ENCODE results near the gene ZNF830.

ZNF830 gene, protein sequence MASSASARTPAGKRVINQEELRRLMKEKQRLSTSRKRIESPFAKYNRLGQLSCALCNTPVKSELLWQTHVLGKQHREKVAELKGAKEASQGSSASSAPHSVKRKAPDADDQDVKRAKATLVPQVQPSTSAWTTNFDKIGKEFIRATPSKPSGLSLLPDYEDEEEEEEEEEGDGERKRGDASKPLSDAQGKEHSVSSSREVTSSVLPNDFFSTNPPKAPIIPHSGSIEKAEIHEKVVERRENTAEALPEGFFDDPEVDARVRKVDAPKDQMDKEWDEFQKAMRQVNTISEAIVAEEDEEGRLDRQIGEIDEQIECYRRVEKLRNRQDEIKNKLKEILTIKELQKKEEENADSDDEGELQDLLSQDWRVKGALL

DNA sequence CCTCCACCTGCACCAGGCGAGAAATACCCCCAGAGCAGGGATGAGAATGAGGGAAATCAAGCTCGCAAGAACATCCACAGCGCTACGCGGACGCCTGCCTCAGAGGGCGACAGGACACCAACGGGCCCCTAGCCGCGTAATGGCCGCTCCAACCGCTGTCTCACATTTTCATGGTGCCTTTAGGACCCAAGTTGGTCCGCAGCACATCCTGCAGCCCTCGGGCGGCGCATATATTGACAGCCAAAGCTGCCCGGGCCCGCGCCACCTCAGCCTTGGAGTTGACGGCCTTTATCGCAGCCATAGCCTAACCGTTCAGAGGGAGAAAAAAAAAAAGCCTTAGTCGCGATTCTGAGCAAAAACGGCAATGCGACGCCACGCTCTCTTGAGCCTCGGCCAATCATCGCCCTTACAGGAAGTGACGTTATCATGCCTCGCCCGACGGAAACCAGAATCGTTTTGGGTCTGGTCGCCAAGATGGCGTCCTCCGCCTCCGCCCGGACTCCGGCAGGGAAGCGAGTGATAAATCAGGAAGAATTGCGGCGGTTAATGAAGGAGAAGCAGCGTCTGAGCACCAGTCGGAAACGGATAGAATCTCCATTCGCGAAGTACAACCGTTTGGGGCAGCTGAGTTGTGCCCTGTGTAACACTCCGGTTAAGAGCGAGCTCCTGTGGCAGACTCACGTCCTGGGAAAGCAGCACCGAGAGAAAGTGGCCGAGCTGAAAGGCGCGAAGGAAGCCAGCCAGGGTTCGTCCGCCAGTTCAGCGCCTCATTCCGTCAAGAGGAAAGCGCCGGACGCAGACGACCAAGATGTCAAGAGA, at the start of gene ZNF830, which contains the start of gene CCT6B:
Gene ZNF830 (plus strand): TSS at position 448 of the 819 bp plus-strand sequence. CDS start 27 bp downstream, at position 475.
Gene CCT6B (minus strand): TSS at position 368 of the 819 bp plus-strand sequence. CDS start 67 bp downstream, at position 301.
- TF ChIP-seq, protein P1, sequence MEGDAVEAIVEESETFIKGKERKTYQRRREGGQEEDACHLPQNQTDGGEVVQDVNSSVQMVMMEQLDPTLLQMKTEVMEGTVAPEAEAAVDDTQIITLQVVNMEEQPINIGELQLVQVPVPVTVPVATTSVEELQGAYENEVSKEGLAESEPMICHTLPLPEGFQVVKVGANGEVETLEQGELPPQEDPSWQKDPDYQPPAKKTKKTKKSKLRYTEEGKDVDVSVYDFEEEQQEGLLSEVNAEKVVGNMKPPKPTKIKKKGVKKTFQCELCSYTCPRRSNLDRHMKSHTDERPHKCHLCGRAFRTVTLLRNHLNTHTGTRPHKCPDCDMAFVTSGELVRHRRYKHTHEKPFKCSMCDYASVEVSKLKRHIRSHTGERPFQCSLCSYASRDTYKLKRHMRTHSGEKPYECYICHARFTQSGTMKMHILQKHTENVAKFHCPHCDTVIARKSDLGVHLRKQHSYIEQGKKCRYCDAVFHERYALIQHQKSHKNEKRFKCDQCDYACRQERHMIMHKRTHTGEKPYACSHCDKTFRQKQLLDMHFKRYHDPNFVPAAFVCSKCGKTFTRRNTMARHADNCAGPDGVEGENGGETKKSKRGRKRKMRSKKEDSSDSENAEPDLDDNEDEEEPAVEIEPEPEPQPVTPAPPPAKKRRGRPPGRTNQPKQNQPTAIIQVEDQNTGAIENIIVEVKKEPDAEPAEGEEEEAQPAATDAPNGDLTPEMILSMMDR (IDR thresholded peaks at IDR 0.05) = no peak

DNA sequence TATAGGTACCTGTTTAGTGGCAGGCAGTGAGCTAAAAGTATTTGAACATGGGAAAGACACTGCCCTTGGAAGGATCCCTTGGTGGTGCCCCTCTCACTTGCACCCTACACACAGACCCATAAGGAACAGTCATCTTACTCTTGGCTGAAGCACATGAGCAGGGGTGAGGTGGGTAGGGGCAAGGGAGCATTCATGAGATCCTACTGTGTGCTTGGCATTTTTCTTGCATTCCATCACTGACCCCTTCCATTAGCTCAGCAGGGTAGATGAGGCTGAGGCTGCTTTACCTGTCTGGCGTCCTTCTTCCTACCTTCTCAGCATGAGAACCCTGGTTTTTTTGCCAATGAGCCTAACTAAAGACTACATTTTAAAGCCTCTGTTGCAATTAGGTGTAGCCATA, 48.3 kb upstream of the ZNF830 start:
- TF ChIP-seq, protein P1 (IDR thresholded peaks at IDR 0.05) = no peak

DNA sequence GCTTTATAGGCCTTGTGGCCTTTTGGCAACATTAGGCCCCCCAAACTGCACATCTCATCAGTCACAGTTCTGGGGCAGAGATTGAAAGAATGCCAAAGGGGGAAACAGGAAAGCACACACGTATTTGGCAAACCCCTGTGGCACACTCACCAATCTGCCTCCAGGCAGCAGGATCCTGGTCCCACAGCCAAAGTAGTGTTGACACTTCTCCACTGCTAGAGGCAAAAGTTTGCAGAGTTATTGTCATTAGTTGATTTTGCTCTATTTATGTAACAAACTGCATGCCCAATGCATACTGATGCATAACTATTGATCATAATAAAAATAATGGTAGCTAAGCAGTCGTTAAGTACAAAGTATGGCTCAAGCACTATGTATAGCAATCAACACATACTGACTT, 45.2 kb upstream of the ZNF830 start:
- TF ChIP-seq, protein P1 (IDR thresholded peaks at IDR 0.05) = no peak

DNA sequence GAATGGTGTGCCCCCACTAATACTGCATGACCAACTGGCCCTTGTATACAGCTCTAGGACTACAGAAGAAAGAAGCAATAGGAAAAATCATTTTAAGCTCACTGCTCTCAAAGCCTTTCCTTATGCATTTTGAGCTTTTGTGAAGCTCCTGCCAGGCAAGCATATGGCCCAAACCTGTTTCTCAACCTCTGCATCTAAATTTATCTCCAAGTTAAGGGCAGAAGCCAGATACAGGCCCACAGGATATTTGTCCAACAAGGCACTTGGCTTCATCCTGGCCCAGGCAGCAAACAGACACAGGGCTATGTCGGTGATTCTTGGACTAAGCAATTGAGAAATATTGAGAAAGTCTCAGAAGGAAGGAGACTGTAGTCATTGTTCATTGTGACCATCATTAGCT, 44.0 kb upstream of the ZNF830 start:
- TF ChIP-seq, protein P1 (IDR thresholded peaks at IDR 0.05) = no peak

DNA sequence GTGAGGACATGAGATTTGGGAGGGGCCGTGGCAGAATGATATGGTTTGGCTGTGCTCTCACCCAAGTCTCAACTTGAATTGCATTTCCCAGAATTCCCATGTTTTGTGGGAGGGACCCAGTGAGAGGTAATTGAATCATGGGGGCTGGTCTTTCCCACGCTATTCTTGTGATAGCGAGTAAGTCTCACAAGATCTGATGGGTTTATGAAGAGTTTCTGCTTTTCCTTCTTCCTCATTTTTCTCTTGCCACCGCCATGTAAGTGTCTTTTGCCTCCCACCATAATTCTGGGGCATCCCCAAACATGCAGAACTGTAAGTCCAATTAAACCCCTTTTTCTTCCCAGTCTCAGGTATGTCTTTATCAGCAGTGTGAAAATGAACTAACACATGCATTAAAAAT, 40.7 kb upstream of the ZNF830 start:
- TF ChIP-seq, protein P1 (IDR thresholded peaks at IDR 0.05) = no peak

DNA sequence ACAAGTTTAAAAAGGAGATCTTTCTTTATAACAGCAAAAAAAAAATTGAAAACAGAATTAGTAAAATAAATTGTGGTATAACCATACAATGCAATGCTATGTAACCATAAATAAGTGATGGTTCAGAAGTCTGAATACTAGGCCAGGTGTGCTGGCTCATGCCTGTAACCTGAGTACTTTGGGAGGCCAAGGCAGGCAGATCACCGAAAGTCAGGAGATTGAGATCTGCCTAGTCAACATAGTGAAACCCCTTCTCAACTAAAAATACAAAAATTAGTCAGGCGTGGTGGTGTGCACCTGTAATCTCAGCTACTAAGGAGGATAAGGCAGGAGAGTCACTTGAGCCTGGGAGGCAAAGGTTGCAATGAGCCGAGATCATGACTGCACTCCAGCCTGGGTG, 34.7 kb upstream of the ZNF830 start:
- TF ChIP-seq, protein P1 (IDR thresholded peaks at IDR 0.05) = no peak

DNA sequence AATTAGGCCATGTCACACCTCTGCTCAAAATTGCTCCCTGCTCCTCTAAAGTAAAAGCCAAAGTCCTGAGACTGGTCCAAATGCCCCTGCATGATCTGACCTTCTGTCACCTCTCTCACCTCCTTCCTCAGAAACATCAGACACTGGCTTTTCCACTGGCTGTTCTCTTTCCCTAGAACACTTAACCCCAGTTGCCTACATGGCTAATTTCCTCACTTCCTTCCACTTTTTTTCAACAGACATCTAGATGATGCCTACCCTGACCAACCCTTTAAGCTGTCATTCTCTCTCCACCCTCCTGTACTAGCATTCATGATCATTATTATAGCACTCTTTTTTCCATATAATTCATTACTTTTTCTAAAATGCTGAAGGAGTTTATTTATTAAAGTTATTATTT, 31.1 kb upstream of the ZNF830 start:
- TF ChIP-seq, protein P1 (IDR thresholded peaks at IDR 0.05) = no peak
